ENCODE data around the gene APBA2. TPM values are rescaled to one million over a fixed set of nuclear protein-coding genes. Genes with fewer than 3 reads are reported as not detected.

APBA2 gene
- total RNA-seq, 1 experiment from 2014 or later: 12.9 TPM

- H3K9me3 ChIP-seq (ENCODE audit: low read depth, low read length, poor library complexity, severe bottlenecking): no peaks in the 10 kb centered on the region
- BruUV-seq (replicated peaks): no TSS peak
- ChIA-PET POLR2A (ENCODE audit: low non-redundant PET) (no interaction called here), CTCF (no interaction called here)
- no peak for DNase-seq (ENCODE audit: low spot score)
- intact Hi-C loops (cut with micrococcal nuclease; ENCODE audit: unreplicated experiment): loop anchor here (5.0 kb wide), 1 partner anchor 131 kb away; the partner anchor contains the start of gene NSMCE3
- H3K4me1 ChIP-seq (ENCODE audit: insufficient read depth, low read length, poor library complexity, severe bottlenecking): no peaks in the 10 kb centered on the region
- TF ChIP-seq EZH2 (IDR thresholded peaks at IDR 0.05; ENCODE audit: borderline replicate concordance, low read depth, low read length, poor library complexity, severe bottlenecking): no peak
- TF ChIP-seq, protein P1, sequence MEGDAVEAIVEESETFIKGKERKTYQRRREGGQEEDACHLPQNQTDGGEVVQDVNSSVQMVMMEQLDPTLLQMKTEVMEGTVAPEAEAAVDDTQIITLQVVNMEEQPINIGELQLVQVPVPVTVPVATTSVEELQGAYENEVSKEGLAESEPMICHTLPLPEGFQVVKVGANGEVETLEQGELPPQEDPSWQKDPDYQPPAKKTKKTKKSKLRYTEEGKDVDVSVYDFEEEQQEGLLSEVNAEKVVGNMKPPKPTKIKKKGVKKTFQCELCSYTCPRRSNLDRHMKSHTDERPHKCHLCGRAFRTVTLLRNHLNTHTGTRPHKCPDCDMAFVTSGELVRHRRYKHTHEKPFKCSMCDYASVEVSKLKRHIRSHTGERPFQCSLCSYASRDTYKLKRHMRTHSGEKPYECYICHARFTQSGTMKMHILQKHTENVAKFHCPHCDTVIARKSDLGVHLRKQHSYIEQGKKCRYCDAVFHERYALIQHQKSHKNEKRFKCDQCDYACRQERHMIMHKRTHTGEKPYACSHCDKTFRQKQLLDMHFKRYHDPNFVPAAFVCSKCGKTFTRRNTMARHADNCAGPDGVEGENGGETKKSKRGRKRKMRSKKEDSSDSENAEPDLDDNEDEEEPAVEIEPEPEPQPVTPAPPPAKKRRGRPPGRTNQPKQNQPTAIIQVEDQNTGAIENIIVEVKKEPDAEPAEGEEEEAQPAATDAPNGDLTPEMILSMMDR (conservative IDR thresholded peaks at IDR 0.05; ENCODE audit: low read depth, low read length): no peak
- H3K27ac ChIP-seq (ENCODE audit: low read depth, low read length, poor library complexity, severe bottlenecking): no peak overlapping the region
- H3K4me3 ChIP-seq (ENCODE audit: low read depth, low read length, poor library complexity, severe bottlenecking): no peak overlapping the region
- H3K27me3 ChIP-seq (replicated peaks; ENCODE audit: insufficient read depth, low read depth, low read length, poor library complexity): no peaks in the 10 kb centered on the region
- no peaks in the 10 kb centered on the region for H3K36me3 ChIP-seq (ENCODE audit: insufficient read depth, low read length, poor library complexity, severe bottlenecking)
Measured at GRCh38 chr15:29135702-29136646, 250.2 kb downstream of the APBA2 start.

DNA sequence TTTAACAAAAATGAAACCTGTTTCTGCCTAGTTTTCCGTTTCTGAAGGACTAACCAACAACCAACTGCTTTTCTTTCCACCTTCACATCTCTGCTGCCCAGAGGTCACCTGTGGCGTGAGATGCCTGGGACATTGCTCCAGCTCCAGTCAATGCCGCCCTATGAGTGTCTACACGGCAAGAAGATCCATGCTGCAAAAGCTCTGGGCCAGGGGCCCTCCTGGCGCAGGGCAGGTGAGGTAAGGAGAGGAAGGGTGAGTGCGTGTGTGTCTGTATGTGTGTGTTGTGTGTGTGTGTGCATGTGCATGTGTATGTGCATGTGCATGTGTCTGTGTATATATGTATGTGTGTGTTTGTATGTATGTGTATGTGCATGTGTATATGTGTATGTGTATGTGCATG is 252.5 kb downstream of the APBA2 start:
- BruUV-seq (replicated peaks): no TSS peak
- intact Hi-C loops (cut with micrococcal nuclease; ENCODE audit: unreplicated experiment): loop anchor here (5.0 kb wide), 1 partner anchor 129 kb away; the partner anchor contains the start of gene NSMCE3
- Histone ChIP-seq H3K4me3 (ENCODE audit: low read depth, low read length, poor library complexity, severe bottlenecking) (no peak overlapping the region), H3K36me3 (ENCODE audit: insufficient read depth, low read length, poor library complexity, severe bottlenecking) (no peaks in the 10 kb centered on the region), H3K4me1 (ENCODE audit: insufficient read depth, low read length, poor library complexity, severe bottlenecking) (no peaks in the 10 kb centered on the region), H3K27ac (ENCODE audit: low read depth, low read length, poor library complexity, severe bottlenecking) (no peak overlapping the region), H3K27me3 (replicated peaks; ENCODE audit: insufficient read depth, low read depth, low read length, poor library complexity) (peaks cover 5% of the 10 kb centered on the region), H3K9me3 (ENCODE audit: low read depth, low read length, poor library complexity, severe bottlenecking) (no peaks in the 10 kb centered on the region)
- no peak for DNase-seq (ENCODE audit: low spot score)
- TF ChIP-seq, protein P1 (conservative IDR thresholded peaks at IDR 0.05; ENCODE audit: low read depth, low read length): no peak
- no peak for TF ChIP-seq EZH2 (IDR thresholded peaks at IDR 0.05; ENCODE audit: borderline replicate concordance, low read depth, low read length, poor library complexity, severe bottlenecking)
- CTCF ChIA-PET: no interaction called here
- POLR2A ChIA-PET (ENCODE audit: low non-redundant PET): interaction anchor here (0.7 kb wide), 1 partner anchor 23 kb away, joined by 9 read pairs; no protein-coding TSS in a partner anchor

- intact Hi-C loops (cut with micrococcal nuclease; ENCODE audit: unreplicated experiment): loop anchor here (5.0 kb wide), 1 partner anchor 128 kb away; the partner anchor contains the start of gene NSMCE3
- ChIA-PET POLR2A (ENCODE audit: low non-redundant PET) (interaction anchor here (0.6 kb wide), 1 partner anchor 351 kb away, joined by 4 read pairs; no protein-coding TSS in a partner anchor), CTCF (interaction anchor here (1.6 kb wide), 1 partner anchor 17 kb away, joined by 5 read pairs; no protein-coding TSS in a partner anchor)
- H3K4me3 ChIP-seq (ENCODE audit: low read depth, low read length, poor library complexity, severe bottlenecking): no peak overlapping the region
- TF ChIP-seq, protein P1 (conservative IDR thresholded peaks at IDR 0.05; ENCODE audit: low read depth, low read length): no peak
- TF ChIP-seq EZH2 (IDR thresholded peaks at IDR 0.05; ENCODE audit: borderline replicate concordance, low read depth, low read length, poor library complexity, severe bottlenecking): no peak
- peaks cover 5% of the 10 kb centered on the region for H3K27me3 ChIP-seq (replicated peaks; ENCODE audit: insufficient read depth, low read depth, low read length, poor library complexity)
- DNase-seq (ENCODE audit: low spot score): no peak
- BruUV-seq (replicated peaks): no TSS peak
- no peaks in the 10 kb centered on the region for H3K9me3 ChIP-seq (ENCODE audit: low read depth, low read length, poor library complexity, severe bottlenecking)
- H3K4me1 ChIP-seq (ENCODE audit: insufficient read depth, low read length, poor library complexity, severe bottlenecking): no peaks in the 10 kb centered on the region
- no peak overlapping the region for H3K27ac ChIP-seq (ENCODE audit: low read depth, low read length, poor library complexity, severe bottlenecking)
- no peaks in the 10 kb centered on the region for H3K36me3 ChIP-seq (ENCODE audit: insufficient read depth, low read length, poor library complexity, severe bottlenecking)
Measured at GRCh38 chr15:29139072-29139471, 253.3 kb downstream of the APBA2 start.
